ENCODE data around the gene LENG1.

DNA sequence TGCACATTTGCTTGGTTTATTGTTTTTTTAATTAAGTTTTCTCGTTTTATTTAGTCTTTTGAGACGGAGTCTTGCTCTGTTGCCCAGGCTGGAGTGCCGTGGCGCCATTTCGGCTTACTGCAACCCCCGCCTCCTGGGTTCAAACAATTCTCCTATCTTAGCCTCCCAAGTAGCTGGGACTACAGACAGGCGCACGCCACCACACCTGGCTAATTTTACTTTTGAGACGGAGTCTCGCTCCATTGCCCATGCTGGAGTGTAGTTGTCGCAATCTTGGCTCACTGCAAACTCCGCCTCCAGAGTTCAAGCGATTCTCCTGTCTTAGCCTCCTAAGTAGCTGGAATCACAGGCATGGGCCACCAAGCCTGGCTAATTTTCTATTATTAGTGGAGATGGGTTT, 42.5 kb upstream of the LENG1 start:
- TF ChIP-seq, protein P1, sequence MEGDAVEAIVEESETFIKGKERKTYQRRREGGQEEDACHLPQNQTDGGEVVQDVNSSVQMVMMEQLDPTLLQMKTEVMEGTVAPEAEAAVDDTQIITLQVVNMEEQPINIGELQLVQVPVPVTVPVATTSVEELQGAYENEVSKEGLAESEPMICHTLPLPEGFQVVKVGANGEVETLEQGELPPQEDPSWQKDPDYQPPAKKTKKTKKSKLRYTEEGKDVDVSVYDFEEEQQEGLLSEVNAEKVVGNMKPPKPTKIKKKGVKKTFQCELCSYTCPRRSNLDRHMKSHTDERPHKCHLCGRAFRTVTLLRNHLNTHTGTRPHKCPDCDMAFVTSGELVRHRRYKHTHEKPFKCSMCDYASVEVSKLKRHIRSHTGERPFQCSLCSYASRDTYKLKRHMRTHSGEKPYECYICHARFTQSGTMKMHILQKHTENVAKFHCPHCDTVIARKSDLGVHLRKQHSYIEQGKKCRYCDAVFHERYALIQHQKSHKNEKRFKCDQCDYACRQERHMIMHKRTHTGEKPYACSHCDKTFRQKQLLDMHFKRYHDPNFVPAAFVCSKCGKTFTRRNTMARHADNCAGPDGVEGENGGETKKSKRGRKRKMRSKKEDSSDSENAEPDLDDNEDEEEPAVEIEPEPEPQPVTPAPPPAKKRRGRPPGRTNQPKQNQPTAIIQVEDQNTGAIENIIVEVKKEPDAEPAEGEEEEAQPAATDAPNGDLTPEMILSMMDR (IDR thresholded peaks at IDR 0.05 in 2 of 3, conservative IDR thresholded peaks at IDR 0.05 in 1 of 3; ENCODE audit: borderline replicate concordance in 1 of 3, insufficient read depth in 1 of 3, low read depth in 2 of 3, low read length in 2 of 3), result no peak
- TF ChIP-seq POLR2A (IDR thresholded peaks at IDR 0.05; ENCODE audit: borderline replicate concordance, extremely low read depth, insufficient read depth, insufficient read length), result no peak
- no peak for TF ChIP-seq ZNF274 (IDR thresholded peaks at IDR 0.05; ENCODE audit: low read depth, low read length)
- TF ChIP-seq JUND (IDR thresholded peaks at IDR 0.05), result no peak
- TF ChIP-seq, protein P2, sequence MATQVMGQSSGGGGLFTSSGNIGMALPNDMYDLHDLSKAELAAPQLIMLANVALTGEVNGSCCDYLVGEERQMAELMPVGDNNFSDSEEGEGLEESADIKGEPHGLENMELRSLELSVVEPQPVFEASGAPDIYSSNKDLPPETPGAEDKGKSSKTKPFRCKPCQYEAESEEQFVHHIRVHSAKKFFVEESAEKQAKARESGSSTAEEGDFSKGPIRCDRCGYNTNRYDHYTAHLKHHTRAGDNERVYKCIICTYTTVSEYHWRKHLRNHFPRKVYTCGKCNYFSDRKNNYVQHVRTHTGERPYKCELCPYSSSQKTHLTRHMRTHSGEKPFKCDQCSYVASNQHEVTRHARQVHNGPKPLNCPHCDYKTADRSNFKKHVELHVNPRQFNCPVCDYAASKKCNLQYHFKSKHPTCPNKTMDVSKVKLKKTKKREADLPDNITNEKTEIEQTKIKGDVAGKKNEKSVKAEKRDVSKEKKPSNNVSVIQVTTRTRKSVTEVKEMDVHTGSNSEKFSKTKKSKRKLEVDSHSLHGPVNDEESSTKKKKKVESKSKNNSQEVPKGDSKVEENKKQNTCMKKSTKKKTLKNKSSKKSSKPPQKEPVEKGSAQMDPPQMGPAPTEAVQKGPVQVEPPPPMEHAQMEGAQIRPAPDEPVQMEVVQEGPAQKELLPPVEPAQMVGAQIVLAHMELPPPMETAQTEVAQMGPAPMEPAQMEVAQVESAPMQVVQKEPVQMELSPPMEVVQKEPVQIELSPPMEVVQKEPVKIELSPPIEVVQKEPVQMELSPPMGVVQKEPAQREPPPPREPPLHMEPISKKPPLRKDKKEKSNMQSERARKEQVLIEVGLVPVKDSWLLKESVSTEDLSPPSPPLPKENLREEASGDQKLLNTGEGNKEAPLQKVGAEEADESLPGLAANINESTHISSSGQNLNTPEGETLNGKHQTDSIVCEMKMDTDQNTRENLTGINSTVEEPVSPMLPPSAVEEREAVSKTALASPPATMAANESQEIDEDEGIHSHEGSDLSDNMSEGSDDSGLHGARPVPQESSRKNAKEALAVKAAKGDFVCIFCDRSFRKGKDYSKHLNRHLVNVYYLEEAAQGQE (IDR thresholded peaks at IDR 0.05; ENCODE audit: low read depth), result no peak
- TF ChIP-seq SRF (IDR thresholded peaks at IDR 0.05; ENCODE audit: low read depth), result no peak
- TF ChIP-seq SP1 (IDR thresholded peaks at IDR 0.05; ENCODE audit: low read depth), result no peak
- TF ChIP-seq POLR2AphosphoS5 (IDR thresholded peaks at IDR 0.05; ENCODE audit: low read depth, low read length), result no peak
- TF ChIP-seq TCF7L2 (IDR thresholded peaks at IDR 0.05; ENCODE audit: borderline replicate concordance, extremely low read depth, insufficient read depth, insufficient read length), result no peak
- no peak for TF ChIP-seq YY1 (IDR thresholded peaks at IDR 0.05; ENCODE audit: extremely low read depth, insufficient replicate concordance, low read depth, low read length)
- no peak for TF ChIP-seq EZH2 (IDR thresholded peaks at IDR 0.05)
- TF ChIP-seq, protein P3, sequence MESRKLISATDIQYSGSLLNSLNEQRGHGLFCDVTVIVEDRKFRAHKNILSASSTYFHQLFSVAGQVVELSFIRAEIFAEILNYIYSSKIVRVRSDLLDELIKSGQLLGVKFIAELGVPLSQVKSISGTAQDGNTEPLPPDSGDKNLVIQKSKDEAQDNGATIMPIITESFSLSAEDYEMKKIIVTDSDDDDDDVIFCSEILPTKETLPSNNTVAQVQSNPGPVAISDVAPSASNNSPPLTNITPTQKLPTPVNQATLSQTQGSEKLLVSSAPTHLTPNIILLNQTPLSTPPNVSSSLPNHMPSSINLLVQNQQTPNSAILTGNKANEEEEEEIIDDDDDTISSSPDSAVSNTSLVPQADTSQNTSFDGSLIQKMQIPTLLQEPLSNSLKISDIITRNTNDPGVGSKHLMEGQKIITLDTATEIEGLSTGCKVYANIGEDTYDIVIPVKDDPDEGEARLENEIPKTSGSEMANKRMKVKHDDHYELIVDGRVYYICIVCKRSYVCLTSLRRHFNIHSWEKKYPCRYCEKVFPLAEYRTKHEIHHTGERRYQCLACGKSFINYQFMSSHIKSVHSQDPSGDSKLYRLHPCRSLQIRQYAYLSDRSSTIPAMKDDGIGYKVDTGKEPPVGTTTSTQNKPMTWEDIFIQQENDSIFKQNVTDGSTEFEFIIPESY (IDR thresholded peaks at IDR 0.05; ENCODE audit: extremely low read depth, insufficient replicate concordance, low read length), result no peak

All from HCT116 (cell line).